HG02798 (cell line): ENCODE data around the gene IREB2.
"Not testable (repeated sequence)": the region's sequence is repeated elsewhere in the genome, so short reads cannot be mapped to it uniquely, and the experiment has no call there.

ENCODE experiments used
- ATAC-seq: cut with Tn5 transposase; IDR thresholded peaks from one replicate; pipeline ENCODE4 v1.9.1; 2021; ENCODE audit warnings: mild to moderate bottlenecking; ENCODE audit not compliant: unreplicated experiment, poor library complexity

Gene IREB2

DNA sequence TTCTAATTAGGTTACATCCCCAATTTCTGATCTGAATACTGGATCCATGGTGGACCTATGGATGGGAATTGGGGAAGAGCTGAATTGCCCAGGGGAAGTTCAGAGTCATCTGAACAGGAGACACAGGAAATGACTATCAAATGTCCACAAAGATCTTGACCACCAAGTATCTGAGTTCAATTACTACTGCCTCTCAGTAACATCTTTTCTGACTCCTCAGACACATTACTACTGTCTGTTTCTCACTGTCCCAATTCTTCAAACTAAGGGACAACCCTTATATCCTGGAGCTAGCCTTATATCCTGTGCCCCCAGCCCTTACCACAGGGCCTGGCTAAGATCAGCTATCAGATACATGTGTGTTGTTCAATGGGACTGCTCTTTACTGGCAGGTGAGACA, 10.1 kb upstream of the IREB2 start:
- ATAC-seq = no peak

DNA sequence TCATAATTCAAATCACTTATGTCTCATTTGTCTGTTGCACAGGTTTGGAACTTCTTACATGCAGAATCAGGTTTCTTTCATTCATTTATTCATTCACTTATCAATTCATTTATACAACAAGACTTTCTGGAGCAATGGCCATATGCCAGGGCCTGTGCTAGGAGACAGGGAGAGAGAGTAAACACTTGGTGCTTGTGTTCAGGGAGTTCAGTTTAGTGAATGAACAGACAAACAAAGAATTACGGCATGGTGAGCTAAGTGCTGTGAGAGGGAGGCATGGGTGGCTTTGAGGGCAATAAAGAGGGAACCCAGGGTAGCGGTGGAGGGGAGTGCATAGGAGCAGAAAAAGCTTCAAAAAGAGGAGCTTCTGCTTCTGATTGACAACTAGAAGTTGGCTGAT, 8.5 kb upstream of the IREB2 start:
- ATAC-seq = no peak

DNA sequence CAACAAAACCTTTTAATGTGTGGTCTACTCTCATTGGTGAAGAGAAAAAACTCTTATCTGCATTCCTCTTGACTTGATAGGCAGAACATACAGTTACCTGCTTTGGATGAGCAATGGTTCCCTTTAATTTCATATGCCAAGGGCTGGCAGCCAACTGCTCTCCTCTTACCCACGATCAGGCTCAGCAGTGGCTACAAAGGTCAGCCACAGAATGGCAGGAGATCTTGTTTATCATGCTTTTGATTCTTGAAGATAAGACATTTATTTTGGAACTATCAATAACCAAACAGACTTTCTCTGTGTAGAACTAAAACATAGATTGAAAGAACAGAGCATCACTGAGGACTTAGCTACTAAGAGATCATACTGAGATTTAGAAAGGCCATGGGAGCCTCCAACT, 6.1 kb upstream of the IREB2 start:
- ATAC-seq = no peak

DNA sequence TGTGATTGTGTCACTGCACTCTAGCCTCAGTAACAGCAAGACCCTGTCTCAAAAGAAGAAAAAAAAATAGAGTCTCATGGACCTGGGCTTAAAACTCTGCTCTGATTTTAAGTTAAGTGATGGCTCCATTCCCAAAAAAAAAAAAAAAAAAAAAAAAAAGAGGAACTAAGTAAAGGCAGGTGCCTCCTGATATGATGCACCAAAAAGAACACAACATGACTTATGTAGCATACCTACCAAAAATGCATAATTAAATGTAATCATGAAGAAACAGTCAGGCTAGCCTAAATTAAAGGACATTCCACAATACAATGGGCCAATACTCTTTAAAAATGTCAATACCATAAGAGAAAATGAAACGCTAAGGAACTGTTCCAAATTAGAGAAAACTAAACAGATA, 5.4 kb upstream of the IREB2 start:
- ATAC-seq = no peak

DNA sequence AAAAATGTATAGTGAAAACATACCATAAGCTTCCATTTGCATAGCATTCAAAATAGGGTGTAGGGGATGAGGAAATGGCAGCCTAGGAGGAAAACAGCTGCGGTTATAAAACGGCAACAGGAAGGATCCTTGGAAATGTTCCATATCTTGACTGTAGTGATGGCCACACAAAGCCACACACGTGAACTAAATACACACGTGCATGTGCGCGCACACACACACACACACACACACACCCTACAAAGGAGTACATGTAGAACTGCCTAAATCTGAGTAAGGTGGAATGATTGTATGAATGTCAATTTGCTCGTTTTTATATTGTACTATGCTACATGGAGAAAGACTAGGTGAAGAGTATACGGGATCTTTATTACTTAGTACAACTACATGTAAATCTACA, 3.9 kb upstream of the IREB2 start:
- no peak for ATAC-seq

DNA sequence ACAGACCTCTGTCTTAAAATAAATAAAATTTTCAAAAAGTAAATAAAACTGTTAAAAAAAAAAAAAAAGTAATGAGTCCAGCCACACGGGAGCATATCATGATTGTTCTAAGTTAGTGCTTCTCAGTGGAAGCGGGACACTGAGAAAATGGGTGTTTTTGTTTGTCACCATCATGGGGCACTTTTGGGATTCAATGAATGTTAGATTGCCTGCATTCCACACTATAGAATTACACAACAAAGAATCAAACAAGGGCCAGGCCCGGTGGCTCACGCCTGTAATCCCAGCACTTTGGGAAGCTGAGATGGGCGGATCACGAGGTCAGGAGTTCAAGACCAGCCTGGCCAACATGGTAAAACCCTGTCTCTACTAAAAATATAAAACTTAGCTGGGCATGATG, 3.3 kb upstream of the IREB2 start:
- ATAC-seq = not testable (repeated sequence)

DNA sequence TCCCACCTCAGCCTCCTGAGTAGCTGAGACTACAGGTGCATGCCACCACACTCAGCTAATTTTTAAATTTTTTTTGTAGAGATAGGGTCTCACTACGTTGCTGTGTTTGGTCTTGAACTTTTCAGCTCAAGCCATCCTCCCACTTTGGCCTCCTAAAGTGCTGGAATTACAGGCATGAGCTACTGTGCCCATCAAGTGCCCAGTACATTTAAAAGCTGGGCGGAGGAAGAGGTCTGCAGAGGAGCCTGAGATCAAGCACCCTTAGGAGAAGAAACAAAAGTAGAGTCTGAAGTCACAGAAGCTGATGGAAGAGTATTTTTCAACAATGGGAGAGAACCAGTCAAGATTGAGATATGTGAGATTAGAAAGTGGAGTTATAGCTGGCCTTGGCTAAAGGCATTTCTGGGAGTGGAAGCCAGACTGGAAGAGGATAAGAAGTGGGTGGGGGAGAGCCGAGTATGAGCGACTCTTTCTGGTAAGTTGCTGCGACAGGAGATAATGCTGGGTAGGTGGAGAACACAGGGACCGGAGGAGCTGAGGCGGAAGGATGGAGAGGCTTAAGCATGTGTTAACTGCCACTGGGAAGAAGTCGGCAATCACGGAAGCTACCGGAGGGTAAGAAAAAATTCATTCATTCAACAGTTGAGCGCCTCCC, 782 bp upstream of the IREB2 start:
- ATAC-seq = no peak

DNA sequence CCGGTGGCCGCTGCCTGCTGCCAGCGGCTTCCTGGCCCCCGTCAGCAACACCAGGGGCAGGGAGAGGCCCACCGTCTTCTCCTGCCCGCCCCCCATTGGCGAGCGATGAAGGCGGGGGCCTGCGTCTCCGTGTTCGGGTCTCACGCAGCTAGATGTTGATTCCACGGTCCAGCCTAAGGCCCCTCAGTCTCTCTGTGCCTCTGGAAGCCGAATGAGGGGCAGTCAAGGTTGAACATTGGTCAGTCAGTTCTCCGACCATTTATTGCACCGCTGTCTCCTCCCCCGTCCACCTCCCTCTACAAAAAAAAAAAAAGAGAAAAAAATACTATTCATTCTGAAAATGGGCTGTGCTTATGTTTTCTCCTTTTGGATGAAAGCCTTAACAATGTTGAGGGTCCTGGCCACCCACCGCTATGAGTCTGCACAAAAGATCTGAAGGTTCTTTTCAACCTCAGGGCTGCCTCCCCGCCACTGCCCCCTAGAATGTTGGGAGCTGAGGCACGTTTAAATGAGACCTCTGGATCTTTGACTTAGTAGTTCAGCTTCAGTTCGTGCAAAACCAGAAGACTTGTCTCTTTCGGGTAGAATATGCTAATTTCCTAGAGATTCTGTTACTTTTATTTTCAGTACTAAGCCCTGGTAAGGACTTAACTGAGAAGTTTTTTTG, 736 bp downstream of the IREB2 start:
- no peak for ATAC-seq

DNA sequence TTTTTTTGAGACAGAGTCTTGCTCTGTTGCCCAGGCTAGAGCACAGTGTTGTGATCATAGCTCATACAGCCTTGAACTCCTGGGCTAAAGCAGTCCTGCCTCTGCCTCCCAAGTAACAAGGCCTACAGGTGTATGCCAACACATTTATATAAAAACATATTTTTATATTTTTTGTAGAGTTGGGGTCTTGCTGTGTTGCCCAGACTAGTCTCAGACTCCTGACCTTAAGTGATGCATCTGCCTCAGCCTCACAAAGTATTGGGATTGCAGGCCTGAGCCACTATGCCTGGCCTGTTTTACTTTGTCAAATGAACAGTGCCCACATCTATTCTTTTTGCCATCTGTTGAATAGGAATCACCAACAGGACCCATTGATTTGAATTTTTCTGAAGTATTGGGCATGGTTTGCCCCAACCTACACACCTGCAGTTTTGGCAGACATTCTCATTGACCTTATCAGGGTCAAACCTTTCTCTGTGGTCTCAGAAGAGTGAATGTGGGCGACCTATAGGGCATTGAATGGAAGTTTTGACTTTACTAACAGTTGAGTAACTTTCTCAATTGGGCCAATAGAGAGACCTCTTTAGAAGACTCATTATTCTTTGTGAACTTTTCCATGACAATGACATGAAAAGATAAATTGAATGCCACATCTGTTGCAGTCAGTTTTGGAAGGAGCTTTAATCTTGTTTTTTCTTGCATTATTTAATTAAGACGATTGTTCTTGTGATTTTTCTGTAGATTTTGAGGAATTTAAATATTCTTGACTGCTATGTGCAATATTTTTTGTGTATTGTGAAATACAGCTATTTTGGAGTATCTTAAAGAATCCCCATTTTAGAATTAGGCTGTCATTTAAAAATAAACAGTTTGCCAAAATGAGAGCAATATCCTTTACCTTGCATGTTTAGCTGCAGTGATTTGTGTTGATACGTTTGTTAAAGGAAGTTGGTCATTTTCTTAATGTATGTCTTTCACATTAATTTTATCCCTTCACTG, 2.7 kb downstream of the IREB2 start:
- ATAC-seq = no peak

DNA sequence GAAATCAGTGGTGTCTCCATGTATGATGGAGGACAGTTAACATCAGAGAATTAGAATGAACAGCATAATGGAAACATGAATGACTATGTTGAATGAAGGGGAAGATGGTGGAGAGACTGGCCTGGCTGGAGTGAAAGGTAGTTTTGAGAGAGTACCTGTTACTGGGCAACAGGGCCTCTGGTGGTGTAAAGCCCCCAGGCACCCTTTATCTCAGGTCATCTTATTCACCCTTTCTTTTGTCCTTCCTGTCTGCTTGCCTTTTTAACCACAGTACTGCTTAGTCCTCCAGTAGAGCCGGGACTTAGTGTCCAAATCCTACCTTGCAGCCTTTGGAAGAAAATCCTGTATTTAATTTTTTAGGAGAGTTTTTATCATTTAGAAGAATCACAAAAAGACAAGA, 6.2 kb downstream of the IREB2 start:
- ATAC-seq = no peak

DNA sequence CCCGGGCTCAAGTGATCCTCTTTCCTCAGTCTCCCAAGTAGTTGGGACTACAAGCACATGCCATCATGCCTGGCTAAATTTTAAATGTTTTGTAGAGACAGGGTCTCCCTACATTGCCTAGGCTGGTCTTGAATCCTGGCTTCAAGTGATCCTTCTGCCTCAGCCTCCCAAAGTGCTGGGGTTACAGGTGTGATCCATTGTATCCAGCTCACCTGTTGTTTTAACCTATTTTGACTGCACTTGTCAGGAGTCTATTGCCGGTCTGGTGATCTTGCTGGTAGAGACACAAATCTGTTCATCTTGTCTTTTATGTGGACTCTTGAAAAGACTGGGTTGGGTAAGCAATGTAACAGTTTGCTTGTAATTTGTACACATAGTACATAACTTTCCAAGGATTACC, 7.9 kb downstream of the IREB2 start:
- no peak for ATAC-seq

DNA sequence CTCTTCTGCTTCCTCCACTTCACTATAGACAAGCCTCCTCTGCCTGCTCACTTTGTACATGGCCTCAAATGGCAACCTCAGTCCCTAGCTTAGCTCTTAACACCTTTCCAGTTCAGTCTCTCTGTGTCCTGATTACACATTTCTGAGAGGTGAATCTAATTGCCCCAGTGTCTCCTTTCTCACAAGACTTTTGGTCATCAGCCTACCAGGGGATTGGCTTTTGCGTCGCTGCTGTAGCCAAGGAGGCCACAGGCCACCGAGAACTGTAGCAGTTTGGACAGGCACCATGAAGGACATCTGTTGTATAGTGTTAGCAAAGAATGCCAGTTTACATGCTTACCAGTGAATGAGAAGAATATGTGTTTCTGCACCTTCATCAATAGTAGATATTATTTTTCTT, 8.5 kb downstream of the IREB2 start:
- ATAC-seq = no peak

DNA sequence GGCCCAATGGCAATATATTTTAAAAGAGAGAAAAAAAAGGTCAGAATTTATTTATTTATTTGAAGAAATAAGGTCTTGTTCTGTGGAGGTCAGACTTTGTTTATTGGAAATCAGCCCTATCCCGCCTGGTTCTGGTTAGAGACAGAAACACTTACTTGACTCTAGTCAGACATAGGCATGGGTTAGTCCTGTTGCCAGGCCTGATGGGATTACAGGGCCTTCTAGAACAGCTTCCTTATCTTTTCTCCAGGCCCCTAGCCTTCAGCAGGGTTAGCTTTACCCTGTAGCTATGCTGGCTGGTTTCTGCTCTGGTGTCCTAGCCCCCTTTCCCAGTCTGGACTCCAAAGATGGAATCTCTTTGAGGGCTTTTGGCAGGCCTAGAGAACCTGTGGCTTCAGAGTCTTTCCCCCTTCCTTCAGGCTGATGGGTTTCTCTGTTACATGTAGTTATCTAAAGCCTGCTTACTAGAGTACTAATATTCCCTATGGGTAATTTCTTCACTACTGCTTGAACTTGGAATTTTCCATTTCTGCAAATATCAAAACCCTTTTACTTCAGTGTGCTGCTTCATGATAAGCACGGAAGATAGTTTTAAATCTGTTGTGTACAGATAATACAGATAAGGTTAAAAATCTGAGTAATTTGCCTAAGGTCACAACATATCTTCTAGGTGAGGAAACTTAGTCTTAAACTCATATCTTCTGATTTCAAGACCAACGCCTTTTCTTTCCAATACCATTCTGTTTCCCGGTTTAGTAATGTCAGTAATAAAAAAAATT, 10.6 kb downstream of the IREB2 start:
- ATAC-seq = no peak

DNA sequence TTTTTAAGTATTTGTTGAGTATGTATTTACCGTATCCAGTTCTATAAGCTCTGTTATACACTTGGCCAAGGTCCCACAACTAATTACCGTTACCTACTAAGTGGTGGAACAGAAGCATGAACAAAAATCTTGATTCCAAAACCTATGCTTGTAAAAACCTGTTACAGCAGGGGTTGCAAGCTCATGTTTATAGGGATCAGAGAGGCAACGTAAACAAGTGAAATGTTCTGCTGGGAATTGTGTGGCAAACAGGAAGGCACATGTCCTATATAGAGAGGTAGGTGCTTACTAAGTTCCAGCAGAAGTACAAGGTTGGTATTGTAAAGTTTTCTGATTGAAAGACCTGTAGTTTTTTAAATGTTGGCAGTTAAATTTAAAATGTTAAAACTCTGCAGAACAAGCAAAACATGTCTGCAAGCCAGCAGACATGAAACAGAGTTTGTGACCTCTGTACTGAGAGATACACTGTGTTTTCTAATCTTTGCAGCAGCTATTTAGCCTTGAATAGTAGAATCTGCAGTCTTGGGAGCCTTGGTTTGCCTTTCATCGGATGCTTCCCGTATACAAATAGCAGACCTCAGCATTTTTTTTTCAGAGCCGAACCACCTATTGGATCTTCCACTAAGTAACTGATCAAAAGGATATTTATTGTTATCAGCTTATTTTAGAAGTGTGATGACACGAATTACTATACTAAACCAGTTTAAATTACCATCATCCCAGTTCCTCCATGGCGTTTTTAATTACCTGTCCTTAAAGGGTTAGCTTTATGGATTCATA, 11.4 kb downstream of the IREB2 start:
- no peak for ATAC-seq

DNA sequence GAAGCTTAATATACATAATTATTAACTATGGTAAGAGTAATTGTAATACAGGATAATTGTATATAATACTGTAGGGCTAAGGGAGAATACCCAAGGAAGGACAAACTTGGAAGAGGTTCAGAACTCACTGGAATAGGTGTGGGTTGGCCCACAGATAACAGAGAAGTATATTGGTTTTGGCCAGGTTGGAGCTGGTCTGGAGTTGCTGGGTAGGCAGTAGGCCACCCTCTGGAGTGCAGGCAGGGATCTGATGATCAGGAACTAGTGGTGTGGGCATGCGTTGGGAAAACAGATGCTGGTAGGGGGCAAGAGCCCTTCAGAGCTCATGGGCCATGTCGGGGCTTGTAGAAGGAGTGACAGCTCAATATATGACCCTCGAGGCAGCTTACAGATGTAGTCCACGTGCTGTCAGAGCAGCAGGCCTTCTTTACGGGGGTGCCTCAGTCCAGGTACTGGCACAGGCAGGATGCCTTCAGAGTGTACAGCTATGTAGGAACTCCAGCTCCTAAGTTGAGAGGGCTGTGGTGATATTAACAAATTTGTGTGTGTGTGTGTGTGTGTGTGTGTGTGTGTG, 12.4 kb downstream of the IREB2 start:
- no peak for ATAC-seq

DNA sequence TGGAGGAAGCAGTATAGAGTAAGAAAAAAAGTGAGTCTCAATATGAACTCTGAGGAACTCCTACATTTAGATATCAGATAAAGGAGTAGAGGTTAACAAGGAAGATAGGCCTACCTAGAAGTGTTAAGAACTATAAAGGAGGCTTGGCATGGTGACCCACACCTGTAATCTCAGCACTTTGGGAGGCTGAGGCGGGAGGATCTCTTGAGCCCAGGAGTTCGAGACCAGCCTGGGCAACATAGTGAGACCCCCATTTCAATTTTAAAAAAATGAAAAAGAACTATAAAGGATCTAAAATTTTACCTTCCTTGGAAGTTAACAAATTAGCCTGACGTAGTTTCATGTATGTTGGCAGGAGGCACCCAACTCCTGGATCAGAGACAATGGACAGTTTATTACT, 14.5 kb downstream of the IREB2 start:
- no peak for ATAC-seq

DNA sequence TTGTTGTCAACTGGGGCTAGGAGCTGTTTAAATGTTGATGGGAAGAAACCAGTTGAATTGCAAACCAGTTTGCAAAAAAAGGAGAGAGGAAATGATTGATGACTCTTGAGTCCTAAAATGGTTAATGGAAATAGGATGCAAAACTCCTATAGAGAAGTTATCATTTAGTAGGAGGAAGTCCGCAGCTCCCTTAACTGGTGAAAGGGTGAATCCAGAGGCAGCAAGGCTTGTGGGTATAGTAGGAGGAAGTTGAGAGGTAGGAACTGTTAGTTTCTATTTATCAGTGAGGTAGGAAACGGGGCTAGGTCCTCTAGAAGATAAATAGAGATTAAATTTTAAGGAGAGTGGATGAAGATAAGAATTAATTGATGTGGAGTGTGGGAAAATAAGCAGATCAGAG, 15.4 kb downstream of the IREB2 start:
- no peak for ATAC-seq

DNA sequence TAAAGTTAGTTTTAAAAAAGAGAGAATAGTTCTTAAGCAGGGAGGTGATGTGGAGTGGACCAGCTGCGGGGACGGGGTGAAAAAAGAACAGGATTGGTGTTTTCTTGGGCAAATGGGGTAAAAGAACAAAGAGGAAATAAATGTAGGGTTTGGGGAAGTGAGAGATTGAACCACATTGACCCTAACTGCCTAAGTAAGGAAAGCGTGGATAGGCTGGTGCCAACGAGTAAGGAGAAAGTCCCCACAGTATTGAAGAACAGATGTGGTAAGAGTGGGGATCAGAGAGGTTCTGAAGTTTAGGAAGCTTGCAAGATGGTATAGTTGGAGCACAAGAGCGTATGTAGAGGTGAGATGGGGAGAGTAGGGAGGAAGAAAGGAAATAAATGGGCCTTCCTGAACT, 17.0 kb downstream of the IREB2 start:
- no peak for ATAC-seq

DNA sequence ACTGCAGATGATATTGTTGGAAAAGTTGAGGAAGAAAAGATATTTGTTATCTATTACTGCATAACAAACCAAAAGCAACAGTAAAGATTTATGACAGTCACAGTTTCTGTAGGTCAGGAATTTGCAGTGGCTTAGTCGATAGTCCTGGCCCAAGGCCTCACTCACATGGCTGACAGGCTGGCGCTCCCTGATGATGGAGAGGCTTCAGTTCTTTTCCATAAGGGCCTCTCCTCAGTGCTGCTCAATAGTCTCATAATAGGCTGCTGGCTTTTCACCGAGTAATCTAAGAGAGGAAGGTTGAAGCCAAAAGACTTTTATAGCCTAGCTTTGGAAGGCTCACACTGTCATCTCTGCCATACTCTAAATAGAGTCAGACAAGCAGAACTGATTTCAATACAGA, 17.7 kb downstream of the IREB2 start:
- ATAC-seq = no peak
